GM21717 (cell line): ENCODE measurements around the gene RAB27B.
"Not testable (repeated sequence)": the region's sequence is repeated elsewhere in the genome, so short reads cannot be mapped to it uniquely, and the experiment has no call there.

ENCODE experiments used
- ATAC-seq: cut with Tn5 transposase; IDR thresholded peaks from one replicate; pipeline ENCODE4 v1.9.1; 2021; ENCODE audit warnings: mild to moderate bottlenecking, moderate library complexity; ENCODE audit not compliant: unreplicated experiment

RAB27B gene

DNA sequence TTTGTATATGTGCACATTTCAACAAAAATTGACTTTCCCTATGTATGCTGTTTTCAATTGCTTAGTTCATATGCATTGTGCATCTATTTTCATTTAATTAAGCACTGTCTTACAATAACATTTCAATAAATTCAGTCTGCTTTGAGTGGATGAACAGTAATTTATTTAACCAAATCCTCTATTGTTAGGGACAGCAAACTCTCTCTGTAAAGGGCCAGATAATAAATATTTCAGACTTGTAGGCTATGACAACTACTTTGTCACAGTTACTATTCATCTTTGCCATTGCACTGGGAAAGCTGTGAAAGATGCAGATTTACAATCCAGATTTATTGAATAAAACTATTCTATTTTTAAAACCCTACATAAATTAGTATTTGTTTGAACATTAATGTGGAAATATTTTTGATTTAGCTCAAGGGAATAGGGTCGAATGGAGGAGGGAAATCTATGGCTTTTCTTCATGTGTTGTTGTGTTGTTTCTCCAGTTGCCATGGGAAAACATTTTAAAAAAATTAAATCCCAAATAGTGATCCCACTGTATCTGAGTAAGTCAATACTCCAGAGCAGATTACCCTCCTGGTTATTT is 14.2 kb upstream of the RAB27B start:
- ATAC-seq, result no peak

DNA sequence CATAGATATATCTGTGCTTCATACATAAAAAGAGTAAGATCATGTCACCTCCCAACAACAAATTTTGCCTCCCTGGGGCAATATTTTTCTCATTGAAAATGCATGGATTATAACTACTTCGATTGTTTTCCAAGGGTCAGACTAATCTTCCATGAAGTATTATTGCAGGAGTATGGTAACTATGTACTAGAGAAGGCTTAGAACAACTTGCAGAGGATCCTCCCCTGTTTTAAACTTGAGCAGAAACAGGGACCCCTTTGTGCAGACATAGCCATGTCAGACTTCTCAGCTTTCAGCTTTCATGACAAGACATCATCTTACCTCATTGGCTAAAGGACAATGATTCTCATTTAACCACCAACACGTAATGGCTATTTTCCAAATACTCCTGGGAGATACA is 13.2 kb upstream of the RAB27B start:
- no peak for ATAC-seq

DNA sequence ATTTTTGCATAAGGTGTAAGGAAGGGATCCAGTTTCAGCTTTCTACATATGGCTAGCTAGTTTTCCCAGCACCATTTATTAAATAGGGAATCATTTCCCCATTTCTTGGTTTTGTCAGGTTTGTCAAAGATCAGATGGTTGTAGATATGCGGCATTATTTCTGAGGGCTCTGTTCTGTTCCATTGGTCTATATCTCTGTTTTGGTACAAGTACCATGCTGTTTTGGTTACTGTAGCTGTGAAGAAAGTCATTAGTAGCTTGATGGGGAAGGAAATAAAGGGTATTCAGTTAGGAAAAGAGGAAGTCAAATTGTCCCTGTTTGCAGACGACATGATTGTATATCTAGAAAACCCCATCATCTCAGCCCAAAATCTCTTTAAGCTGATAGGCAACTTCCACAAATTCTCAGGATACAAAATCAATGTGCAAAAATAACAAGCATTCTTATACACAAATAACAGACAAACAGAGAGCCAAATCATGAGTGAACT is 7.4 kb upstream of the RAB27B start:
- not testable (repeated sequence) for ATAC-seq

DNA sequence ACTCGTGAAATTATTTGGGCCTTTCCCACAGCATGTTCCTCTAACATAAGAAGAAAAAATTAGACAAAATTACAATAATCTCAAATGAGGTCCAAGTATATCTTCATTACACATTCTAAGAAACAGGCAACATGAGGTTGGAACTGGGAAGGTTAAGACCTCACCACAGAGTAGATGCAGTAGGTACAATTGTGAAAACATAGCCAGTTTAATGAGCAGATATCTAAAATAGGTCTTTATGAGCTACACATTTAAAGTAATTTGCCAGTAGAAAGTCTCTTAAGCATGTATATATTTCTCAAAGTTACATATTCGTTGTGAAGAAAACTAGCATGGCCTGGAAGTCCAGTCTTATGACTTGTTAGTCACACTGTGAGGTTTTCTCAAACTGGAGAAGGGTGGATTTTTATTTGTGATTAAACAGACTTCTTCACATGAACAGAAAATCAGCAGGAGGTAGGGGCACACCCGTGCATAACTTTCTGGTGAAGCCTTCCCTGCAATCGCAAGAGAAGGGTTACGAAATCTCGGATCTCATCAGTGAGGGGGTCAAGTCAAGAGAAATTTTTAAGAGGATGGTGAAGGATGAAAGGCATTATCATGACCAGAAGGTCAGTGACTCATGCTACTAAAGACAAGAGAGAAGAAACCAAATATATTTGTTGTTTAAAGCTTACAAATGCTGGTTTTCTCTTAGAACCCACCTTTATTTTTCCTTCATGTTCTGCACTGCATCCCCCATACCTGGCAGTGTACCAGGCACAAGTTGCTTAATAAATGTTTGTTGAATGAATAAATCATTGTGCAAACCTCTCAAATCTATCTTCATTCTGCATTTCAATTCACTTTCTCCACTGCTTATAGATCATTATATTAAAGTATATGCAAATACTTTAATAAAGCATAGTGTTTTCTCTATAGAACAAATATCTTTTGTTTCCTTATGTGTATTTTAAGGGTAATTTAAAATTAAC is 5.1 kb upstream of the RAB27B start:
- ATAC-seq, result no peak

DNA sequence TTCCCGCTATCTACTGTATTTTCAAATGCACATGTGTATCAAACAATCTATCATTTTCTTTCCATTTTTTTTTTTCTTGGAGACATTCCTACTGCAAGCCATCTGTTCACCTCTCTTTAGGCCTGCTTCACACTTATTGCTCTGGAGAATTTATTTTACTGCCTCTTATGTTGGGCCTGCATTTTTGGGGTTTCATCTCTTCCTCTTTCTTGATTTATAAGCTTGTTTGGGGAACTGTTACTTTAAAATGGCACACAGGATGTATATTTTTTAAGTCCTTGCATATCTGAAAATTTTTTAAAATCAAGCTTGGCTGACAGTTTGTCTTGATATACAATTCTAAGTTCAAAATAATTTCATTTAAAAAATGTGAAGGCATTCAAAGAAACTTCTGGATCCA is 3.5 kb upstream of the RAB27B start:
- ATAC-seq, result no peak

DNA sequence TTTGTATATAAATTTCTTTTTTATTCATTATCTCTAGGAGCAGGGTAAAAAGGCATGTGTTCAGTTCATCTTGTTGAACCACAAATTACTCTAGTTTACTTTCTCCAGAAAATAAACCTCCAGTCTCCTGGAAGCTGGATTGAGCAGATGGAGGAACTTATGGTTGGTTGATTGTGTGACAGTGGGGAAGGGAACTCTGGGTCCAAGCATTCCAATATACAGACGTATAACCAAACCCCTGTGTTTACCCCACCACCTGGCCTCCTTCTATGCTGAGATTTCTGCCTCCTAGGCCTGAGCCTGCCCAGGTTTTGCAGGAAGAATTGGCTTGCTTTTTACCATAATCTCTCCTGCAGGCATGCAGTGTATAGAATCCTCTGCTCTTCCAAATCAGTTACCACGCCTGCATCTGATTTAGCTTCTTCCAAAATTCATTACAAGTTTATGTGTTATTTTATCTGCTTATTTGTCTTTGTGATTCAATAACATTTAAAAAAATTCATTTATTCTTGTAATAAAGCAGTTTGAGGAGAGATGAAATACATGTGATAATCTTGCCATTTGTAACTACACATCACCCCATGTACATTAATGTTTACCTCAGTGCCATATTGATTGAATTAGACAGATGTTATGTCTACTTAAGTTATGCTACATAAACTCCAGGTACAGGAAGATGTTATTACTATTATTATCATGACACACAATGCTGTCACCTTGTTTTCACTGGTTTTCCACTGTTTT is 2.5 kb upstream of the RAB27B start:
- no peak for ATAC-seq

DNA sequence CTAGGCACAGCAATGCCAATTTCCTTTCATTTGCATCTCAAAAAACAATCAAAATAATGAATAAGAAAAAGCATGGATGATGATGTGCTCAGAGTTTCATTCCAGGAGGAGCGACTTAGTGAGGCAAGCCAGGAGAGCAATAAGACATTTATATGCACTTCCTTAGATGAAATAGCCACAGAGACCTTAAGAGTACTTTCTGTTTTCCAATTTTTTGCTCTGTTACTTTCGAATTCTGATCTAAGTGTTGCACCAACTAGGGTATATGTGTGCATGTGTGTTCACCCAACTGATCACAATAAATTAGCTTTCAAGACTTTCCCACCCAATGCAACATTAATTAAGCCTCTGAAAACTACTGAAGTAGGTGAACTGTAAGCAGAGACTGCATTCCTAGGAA is 709 bp downstream of the RAB27B start:
- ATAC-seq, result no peak

DNA sequence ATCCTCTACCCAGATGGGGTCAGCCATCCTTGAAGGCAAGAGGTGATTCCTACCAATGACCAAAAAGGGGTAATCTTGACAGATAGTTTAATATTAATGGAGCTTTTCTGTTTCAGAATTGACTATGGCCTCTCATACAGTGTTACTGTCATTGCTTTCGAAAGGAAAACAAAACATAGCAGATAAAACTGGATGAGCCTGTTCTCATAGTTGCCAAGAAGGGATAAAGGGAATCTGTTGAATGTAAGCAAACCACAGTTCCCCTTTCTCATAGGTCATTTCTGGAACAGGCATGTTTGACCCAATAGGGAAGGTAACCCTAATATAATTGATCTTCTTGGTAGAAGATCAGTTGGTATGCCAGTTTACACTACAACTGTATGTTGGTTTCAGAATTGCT is 1.6 kb downstream of the RAB27B start:
- ATAC-seq, result no peak

DNA sequence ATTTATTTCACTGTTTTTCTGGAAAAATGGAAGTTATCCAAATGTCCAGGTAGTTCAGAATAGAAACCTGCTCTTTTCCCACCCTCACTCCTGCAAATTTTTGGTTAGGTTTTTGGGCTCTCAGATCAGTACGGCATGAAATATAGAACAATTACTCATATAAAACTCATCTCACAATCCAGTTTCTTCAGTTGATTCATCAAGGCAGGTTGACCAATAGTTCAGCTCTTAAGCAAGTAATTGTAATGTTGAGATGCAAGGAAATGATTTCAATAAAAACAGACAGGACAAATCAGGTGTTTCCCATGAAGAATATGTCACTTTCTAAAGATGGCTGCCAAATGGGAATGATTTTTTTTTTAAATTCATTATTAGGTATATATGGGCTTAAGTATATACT is 2.0 kb downstream of the RAB27B start:
- ATAC-seq, result no peak

DNA sequence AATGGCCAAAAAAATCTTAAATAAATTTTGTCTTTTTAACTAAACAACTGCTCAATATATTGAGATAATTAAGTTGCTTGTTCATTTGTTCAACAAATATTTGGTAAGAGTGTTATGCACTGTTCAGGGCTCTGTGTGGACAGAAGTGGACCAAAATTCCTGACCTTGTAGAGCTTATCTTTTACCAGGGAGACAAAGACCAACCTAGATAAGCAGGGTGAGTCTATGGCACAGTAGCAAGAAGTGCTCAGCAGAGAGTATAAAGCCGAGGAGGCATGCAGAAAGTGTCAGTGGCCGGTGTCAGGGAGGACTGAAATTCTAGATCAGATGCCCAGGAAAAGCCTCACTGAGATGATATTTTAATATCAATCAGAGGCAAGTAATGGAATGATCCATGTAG is 2.6 kb downstream of the RAB27B start:
- ATAC-seq, result no peak

DNA sequence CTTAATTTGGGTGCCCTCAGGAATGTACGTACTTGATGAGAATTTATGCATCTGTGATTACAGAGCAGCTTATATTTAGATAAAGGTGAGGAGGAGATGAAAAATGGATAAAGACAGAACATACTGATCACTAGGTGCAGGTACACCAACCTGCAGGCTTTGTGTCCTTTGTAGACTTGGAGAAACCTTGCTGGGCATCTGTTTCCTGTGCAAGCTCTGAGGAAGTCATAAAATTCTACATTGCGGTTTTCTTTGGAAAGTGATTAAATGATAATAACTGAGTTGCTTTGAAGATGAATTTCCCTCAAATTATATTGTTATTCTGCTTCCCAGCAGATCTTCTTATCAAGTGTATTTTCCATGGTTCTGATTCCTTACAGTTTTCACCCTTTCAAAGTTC is 7.7 kb downstream of the RAB27B start:
- ATAC-seq, result no peak

DNA sequence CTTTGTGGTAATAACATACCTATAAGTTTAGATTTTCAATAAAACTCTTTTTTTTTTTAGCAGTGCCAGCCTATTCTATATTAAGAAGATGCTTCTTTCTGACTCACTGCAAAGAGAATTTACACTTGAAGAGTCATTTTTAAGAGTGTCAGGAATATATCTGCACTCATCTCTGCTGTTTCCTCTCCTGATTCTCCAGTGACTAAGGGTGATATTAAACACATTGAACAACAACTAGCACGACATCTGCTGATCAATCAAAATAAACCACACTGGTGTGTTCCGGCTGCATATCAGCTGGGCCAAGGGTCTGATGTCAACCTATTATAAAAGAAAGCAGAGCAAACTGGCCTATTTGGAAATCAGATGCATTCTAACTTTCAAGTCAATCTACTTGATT is 15.0 kb downstream of the RAB27B start:
- no peak for ATAC-seq

DNA sequence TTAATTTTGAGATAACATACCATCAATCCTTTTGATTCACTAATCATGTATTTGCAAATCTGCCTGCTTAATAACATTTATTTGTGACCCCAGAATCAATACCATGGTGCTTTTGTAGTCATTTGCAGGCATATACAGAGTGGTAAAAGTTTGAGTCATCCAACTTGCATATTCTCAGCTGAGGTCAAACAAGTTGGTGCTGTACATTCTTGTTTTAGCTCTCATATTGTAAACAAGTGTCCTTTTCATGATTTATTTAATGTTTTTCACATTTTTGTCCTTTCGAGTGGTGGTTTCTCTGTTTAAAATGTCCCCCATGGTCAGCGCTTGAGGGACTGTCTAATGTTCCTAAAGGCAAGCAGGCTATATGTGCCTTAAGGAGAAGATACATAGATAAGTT is 17.5 kb downstream of the RAB27B start:
- no peak for ATAC-seq

DNA sequence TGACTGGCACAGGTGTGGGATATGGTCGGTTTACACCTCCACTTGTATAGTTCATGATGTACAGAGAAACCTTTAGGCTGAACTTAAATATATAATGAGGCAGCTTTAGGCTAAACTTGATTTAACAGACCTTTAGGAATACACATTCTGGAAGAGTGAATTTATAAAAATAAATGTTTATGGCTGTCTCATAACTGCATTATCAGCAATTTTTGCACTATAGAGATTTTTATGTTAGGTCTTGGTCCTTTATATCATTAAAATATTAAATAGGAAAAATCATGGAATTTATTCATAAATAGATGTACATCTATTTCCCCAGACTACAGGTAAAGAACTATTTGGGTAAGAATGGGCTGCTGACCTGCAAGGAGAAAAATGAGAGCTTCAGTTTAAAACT is 19.8 kb downstream of the RAB27B start:
- ATAC-seq, result no peak

DNA sequence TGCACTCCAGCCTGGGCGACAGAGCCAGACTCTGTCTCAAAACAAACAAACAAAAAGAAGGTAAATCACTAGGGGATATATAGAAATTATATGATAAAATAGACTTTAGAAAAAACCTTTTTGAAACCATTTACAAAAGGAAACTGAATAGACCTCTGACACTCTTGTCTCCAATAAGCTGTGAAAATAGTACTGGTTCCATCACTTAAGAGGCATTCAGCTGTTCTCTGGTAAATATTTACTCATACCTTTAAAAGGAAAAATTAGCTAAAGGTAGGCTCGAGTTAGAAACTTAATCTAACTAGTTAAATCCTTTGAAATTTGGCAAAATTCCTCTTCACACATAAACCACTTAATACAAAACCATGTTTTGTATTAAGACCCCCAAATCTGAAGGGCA is 21.4 kb downstream of the RAB27B start:
- ATAC-seq, result no peak

DNA sequence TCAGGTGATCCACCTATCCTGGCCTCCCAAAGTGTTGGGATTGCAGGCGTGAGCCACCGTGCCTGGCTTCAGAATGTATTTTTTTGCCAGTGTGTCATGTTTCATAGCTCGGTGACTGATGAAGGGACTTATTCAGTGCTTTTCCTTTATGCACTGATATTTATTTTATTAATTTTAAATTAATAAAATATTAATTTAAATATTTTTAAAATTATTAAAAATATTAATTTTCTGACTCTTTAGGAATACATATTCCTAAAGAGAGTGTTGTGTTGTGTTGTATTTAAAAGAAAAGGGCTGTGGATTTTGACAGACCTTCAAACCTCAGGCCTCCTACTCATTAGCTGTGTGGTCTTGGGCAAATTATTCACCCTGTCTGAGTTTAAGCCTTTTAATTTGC is 22.3 kb downstream of the RAB27B start:
- no peak for ATAC-seq

DNA sequence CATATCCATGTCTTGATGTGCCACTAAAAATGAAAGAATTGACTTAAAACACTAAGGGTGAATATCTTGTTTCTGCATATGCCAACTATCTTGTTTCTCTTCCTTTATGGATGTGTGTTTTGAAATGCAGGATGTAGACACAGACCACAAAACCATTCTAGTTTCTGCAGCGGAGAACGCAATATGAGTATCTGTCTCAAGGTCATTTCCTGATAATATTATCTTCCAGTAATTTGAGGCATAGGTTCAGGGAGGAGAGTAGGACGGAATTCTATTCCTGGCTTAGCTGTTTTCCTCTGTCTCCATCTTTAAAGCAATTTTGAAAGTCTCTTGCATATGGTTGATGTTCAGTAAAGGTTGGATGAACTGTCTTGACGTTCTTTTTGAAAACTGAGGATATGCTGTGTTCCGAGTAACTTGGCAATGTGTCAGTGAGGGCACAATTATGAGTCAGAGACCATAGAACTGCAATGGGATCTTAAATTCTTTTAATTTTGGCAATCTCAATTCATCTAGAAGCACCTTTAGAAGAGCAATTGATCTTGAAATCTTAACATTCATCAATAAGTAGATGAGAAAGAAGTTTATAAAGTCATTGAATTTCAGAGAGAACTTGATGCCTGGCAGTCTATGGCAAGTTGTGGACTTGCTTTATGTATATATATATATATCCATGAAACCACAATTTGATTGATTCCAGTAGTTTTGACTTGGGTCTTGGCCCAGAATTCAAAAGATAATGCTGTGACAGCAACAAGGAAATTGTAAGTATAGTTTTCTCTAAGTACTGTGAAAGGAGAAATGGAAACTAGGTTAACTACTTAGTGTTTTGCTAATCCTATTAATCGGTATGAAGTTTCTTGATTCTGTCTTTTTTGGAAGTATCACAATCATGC is 24.8 kb downstream of the RAB27B start:
- no peak for ATAC-seq

DNA sequence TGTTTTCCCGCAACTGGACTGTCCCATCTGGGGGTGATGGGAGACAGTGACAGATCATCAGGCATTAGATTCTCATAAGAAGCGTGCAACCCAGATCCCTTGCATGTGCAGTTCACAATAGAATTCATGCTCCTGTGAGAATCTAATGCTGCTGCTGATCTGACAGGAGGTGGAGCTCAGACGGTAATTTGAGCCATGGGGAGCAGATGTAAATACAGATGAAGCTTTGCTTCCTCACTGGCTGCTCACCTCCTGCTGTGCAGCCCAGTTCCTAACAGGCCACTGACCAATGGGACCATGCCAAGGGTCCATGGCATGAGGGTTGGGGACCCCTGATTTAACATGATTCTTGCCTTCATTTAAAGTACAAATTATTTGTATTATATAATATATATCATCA is 26.8 kb downstream of the RAB27B start:
- ATAC-seq, result not testable (repeated sequence)

DNA sequence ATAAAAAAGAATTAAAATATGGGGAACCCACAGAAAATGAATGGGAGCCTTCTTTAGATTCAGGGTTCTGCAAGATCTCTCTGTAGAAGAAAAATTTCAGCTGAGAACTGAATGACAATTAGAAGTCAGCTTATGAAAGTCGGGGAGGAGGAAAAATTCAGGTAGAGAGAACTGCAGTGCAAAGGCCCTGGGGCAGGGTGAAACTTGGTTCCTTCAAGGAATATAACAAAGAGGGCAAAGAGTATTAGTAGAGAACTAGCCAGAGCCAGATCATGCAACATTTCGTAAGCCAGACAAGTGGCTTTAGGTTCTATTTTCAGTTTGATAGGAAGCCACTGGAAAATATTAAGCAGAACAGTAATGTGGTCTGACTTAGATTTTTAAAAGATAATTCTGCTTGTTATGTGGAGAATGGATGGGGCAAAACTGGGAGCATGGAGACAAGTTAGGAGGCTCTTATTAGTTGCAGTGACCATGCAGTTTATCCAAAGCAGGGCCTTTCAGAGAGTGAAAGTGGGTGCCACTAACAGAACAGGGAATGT is 27.9 kb downstream of the RAB27B start:
- no peak for ATAC-seq

DNA sequence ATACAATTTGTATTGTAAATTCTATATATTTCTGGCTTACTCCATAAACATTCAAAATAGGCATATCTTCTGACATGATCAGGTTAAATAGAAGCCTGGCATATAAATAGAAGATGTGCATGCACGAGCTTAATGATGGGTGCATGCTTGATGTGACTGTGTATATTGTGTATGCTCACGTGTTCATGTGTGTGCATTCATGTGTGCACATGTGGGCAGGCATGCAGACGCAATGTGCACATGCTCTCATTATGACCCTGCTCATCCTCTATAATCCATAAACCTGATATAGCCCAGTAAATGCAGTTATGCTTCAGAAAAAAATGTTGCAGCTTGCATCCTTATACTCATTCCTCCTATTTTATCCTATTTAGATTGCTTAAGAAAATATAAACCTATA is 29.2 kb downstream of the RAB27B start:
- ATAC-seq, result no peak
